Activated T-helper 1 cell treated with anti-CD3 and anti-CD28 coated beads, Interleukin-12 subunit alpha, Interleukin-12 subunit beta, Interleukin-2, Interleukin-4 antibody, amounts not matched to agents 30 ng/mL and 10 ng/mL and 1 ng/mL, durations not matched to agents 14 hours and 24 hours and 36 hours (primary cell): Measurements from ENCODE around the gene ZBTB45. TPM values are rescaled to one million over a fixed set of nuclear protein-coding genes. Genes with fewer than 3 reads are reported as not detected.
"Not testable (repeated sequence)": the region's sequence is repeated elsewhere in the genome, so short reads cannot be mapped to it uniquely, and the experiment has no call there.

Source experiments
- DNase-seq: peaks from one replicate; pipeline ENCODE4 v3.0.0; 2021; ENCODE audit warnings: low spot score
- H3K27ac Mint-ChIP-seq: one replicate; pipeline ENCODE4 v1.8.0; 2021; ENCODE audit warnings: mild to moderate bottlenecking, mixed read lengths
- H3K27me3 Mint-ChIP-seq: one replicate; pipeline ENCODE4 v1.8.0; 2022; ENCODE audit warnings: mild to moderate bottlenecking, moderate library complexity, mixed read lengths; ENCODE audit not compliant: insufficient read depth
- H3K36me3 Mint-ChIP-seq: one replicate; pipeline ENCODE4 v1.8.0; 2021; ENCODE audit warnings: low read depth, mixed read lengths
- H3K4me1 Mint-ChIP-seq: one replicate; pipeline ENCODE4 v1.8.0; 2021; ENCODE audit warnings: low read depth, mixed read lengths
- H3K4me3 Mint-ChIP-seq: one replicate; pipeline ENCODE4 v1.8.0; 2021; ENCODE audit warnings: mild to moderate bottlenecking, moderate library complexity, mixed read lengths
- H3K9me3 Mint-ChIP-seq: one replicate; pipeline ENCODE4 v1.8.0; 2021; ENCODE audit warnings: mixed read lengths
- intact Hi-C: fragments of 100-400 bp; cut with micrococcal nuclease; formaldehyde crosslinking; loops from one replicate; pipeline ENCODE4 v1.15.1; 2024
- total RNA-seq: library from RNA; stranded (reverse); gene quantifications from 2 replicates; pipeline ENCODE4 v1.2.3, GENCODE V29; 2022

The ZBTB45 gene
- total RNA-seq, 1 donor from 2014 or later, result 15.9 TPM

DNA sequence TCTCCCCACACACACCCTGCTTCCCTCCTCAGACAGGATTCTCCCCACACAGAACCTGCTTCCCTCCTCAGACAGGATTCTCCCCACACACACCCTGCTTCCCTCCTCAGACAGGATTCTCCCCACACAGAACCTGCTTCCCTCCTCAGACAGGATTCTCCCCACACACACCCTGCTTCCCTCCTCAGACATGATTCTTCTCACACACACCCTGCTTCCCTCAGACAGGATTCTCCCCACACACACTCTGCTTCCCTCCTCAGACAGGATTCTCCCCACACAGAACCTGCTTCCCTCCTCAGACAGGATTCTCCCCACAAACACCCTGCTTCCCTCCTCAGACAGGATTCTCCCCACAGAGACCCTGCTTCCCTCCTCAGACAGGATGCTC, 19.6 kb upstream of the ZBTB45 start:
- DNase-seq, H3K27me3 Mint-ChIP-seq, H3K9me3 Mint-ChIP-seq, intact Hi-C loops, H3K27ac Mint-ChIP-seq, H3K36me3 Mint-ChIP-seq: not testable (repeated sequence)
- H3K4me3 Mint-ChIP-seq, result peak overlapping the region; percentile 37
- peaks cover 11% of the 10 kb centered on the region for H3K4me1 Mint-ChIP-seq

GRCh38 chr19:58538257-58539168, 18.9 kb upstream of the ZBTB45 start:
- no peak for DNase-seq
- H3K36me3 Mint-ChIP-seq, result no peaks in the 10 kb centered on the region
- H3K27ac Mint-ChIP-seq, result peak overlapping the region; percentile 73
- H3K4me1 Mint-ChIP-seq, result peaks cover 6% of the 10 kb centered on the region
- peak overlapping the region; percentile 69 for H3K4me3 Mint-ChIP-seq
- H3K9me3 Mint-ChIP-seq, result no peaks in the 10 kb centered on the region
- intact Hi-C loops, result loop anchor here (1.0 kb wide), 1 partner anchor 18 kb away; no protein-coding TSS in a partner anchor
- peaks cover 8% of the 10 kb centered on the region for H3K27me3 Mint-ChIP-seq

- no peaks in the 10 kb centered on the region for H3K9me3 Mint-ChIP-seq
- H3K27ac Mint-ChIP-seq, result peak overlapping the region; percentile 63
- intact Hi-C loops, result no loop called here
- peaks cover 10% of the 10 kb centered on the region for H3K27me3 Mint-ChIP-seq
- no peaks in the 10 kb centered on the region for H3K36me3 Mint-ChIP-seq
- H3K4me1 Mint-ChIP-seq, result peaks cover 5% of the 10 kb centered on the region
- peak overlapping the region; percentile 30 for H3K4me3 Mint-ChIP-seq
- DNase-seq, result no peak
Observed at GRCh38 chr19:58536852-58537798, 17.5 kb upstream of the ZBTB45 start.

GRCh38 chr19:58535857-58536256, 16.2 kb upstream of the ZBTB45 start:
- Mint-ChIP-seq H3K9me3 (no peaks in the 10 kb centered on the region), H3K36me3 (no peaks in the 10 kb centered on the region), H3K4me1 (peaks cover 5% of the 10 kb centered on the region), H3K27ac (no peak overlapping the region), H3K4me3 (no peak overlapping the region), H3K27me3 (peaks cover 13% of the 10 kb centered on the region)
- intact Hi-C loops, result no loop called here
- DNase-seq, result no peak

- DNase-seq, result no peak
- Mint-ChIP-seq H3K4me3 (no peak overlapping the region), H3K9me3 (no peaks in the 10 kb centered on the region), H3K27ac (no peak overlapping the region), H3K27me3 (peaks cover 8% of the 10 kb centered on the region), H3K4me1 (no peaks in the 10 kb centered on the region), H3K36me3 (no peaks in the 10 kb centered on the region)
- intact Hi-C loops, result no loop called here
Observed at GRCh38 chr19:58531034-58531840, 11.6 kb upstream of the ZBTB45 start.

DNA sequence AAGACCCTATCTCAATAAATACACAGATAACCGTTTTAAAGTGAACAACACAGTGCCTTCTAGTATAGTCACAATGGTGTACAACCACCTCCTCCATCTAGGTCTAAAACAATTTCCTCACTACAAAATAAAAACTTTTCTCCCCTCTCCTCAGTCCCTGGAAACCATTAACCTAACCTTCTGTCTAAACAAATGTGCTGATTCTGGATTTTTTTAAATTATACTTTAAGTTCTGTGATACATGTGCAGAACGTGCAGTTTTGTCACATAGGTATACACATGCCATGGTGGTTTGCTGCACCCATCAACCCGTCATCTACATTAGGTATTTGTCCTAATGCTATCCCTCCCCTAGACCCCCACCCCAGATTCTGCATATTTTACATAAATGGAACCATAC, 9.8 kb upstream of the ZBTB45 start:
- no peak overlapping the region for H3K27ac Mint-ChIP-seq
- no peak overlapping the region for H3K4me3 Mint-ChIP-seq
- H3K9me3 Mint-ChIP-seq, result no peaks in the 10 kb centered on the region
- no peak for DNase-seq
- peaks cover 8% of the 10 kb centered on the region for H3K27me3 Mint-ChIP-seq
- H3K36me3 Mint-ChIP-seq, result no peaks in the 10 kb centered on the region
- H3K4me1 Mint-ChIP-seq, result no peaks in the 10 kb centered on the region
- intact Hi-C loops, result no loop called here

DNA sequence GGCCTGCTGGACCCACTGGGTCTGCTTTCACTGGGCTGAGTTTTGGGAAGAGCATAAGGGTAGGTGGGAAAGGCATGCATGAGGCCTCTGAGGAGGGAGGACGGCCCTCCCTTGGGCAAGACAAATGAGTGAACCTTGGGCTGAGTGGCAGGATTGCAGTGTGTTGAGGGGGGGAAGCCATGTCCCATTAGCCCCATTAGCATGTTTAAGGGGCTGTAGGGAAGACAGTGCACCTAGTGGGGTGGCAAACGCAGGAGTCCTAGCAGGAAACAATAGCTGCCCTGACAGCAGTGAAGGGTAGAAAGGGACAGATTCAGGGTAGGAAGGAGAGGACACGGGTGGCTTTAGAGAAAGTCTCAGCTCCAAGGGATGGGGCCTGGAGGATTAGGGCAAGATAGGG, 3.1 kb upstream of the ZBTB45 start:
- Mint-ChIP-seq H3K36me3 (peaks cover 10% of the 10 kb centered on the region), H3K4me3 (no peak overlapping the region), H3K9me3 (no peaks in the 10 kb centered on the region), H3K27me3 (peaks cover 4% of the 10 kb centered on the region), H3K4me1 (peaks cover 26% of the 10 kb centered on the region), H3K27ac (no peak overlapping the region)
- intact Hi-C loops, result no loop called here
- DNase-seq, result no peak

DNA sequence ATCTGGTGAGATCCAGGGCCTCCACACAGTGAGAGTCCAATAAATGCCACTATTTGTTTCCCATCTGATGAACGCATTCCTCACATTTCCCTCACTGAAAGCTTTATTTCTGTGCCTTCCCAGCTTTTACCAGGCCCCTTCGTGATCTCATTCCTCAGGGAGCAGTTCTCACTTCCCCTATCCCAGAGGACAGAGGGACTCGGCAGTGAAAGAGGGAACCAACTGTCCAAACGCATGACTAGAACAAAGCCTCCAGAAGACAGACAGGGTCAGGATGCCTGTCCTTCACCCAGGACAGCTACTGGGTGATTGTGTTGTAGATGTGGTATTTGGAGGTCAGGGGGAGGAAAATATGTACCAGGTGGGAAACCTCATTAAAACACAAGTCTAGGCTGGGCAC, 2.0 kb upstream of the ZBTB45 start:
- Mint-ChIP-seq H3K27ac (peak overlapping the region; percentile 4), H3K36me3 (peaks cover 10% of the 10 kb centered on the region)

DNA sequence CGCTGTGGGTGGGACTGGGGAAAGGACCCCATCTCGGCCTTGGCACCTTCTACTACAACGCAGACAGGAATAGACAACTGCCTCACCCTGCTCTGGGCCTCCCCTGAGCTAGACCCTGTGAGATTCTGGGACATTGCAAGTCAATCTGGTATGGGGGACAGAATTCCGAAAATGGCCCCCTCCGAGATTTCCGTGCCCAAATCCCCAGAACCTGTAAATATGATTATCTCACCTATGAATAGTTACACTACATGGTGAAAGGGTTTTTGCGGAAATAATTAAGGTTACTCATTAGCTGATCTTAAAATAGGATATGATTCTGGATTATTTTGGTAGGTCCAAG, 618 bp upstream of the ZBTB45 start:
- Mint-ChIP-seq H3K4me1 (peaks cover 33% of the 10 kb centered on the region), H3K9me3 (no peaks in the 10 kb centered on the region), H3K4me3 (peak overlapping the region; percentile 99), H3K36me3 (peaks cover 21% of the 10 kb centered on the region), H3K27me3 (peaks cover 3% of the 10 kb centered on the region), H3K27ac (peak overlapping the region; percentile 99)
- no peak for DNase-seq
- intact Hi-C loops, result loop anchor here (1.0 kb wide), 1 partner anchor 18 kb away; no protein-coding TSS in a partner anchor

More for the DNA sequence above, 2.0 kb upstream of the ZBTB45 start:
- Mint-ChIP-seq H3K27me3 (peaks cover 3% of the 10 kb centered on the region), H3K9me3 (no peaks in the 10 kb centered on the region), H3K4me1 (peaks cover 26% of the 10 kb centered on the region), H3K4me3 (peak overlapping the region; percentile 48)
- intact Hi-C loops, result no loop called here
- DNase-seq, result no peak

DNA sequence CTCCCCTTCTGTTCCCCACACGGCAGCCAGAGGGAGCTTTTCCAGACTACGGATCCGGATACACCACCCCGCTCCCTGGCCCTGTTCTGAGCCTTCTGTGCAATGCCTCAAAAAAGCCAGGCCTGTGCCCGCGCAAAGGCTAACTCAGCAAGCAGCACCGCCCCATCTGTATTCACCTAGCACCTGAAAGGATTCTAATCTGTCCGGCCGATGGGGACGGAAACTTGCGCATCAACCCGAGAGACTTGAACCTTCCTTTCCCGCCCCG, 589 bp downstream of the ZBTB45 start:
- Mint-ChIP-seq H3K27me3 (peaks cover 3% of the 10 kb centered on the region), H3K36me3 (peaks cover 25% of the 10 kb centered on the region), H3K4me3 (peak overlapping the region; percentile 99), H3K4me1 (peaks cover 34% of the 10 kb centered on the region), H3K27ac (peak overlapping the region; percentile 99), H3K9me3 (no peaks in the 10 kb centered on the region)
- DNase-seq, result peak; percentile 42
- intact Hi-C loops, result loop anchor here (1.0 to 2.0 kb wide), 13 partner anchors 20 to 300 kb away; partner anchors contain the start of genes ERVK3-1, MZF1, TRIM28 and UBE2M

DNA sequence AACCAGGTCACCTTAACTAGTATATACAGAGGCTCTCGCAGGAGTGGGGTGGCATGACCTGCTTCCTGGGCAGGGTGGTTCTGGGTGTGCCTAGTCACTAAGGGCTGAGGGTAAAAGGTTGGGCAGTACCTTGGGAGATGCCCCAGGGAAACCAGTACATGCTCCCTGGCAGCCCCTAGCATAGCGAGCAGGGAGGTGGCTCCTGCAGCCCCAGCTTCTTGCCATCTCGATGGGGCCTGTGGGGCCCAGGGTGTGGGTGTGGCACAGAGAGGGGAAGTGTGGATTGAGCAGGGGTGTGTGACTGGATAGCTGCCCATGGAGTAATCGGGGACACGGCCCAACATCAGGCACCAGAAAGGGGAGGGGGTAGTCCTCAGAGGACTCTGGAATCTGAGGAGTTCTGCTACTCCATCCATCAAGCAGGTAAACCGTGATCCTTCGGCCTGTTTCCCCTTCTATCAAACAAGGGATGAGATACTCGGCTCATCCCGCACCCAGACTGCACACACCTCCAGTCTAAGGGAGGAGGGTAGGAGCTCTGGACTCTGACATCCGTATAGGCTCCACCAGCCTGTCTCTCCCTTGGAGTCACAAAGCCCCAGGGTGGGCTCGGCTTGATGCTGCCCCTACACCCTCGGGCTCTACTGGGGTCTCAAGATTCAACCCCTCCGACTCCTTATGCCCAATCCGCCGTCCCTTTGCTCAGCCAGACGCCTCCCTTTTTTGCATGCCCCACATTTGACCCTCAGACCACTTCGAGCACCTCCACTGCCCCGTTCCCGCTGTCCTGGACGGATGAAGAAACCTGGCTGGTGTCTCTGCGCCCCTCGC, 1.1 kb downstream of the ZBTB45 start:
- intact Hi-C loops, result loop anchor here (1.0 to 2.0 kb wide), 13 partner anchors 19 to 300 kb away; partner anchors contain the start of genes ERVK3-1, MZF1, TRIM28 and UBE2M
- DNase-seq, result no peak
- Mint-ChIP-seq H3K4me3 (peak overlapping the region; percentile 99), H3K9me3 (no peaks in the 10 kb centered on the region), H3K27ac (peak overlapping the region; percentile 99), H3K27me3 (peaks cover 3% of the 10 kb centered on the region), H3K4me1 (peaks cover 34% of the 10 kb centered on the region), H3K36me3 (peaks cover 26% of the 10 kb centered on the region)
